ENCODE measurements around the gene ICOS.
A peak's percentile ranks its signal among the peaks of the same experiment; 100 is the strongest.

ICOS gene

GRCh38 chr2:203936535-203936934 lies at the start of gene ICOS:
Gene ICOS, plus strand, starts transcription at chr2:203936763. Its CDS starts 52 bp downstream, at chr2:203936815.
- DNase-seq = no peak

- DNase-seq = no peak
Observed at GRCh38 chr2:203887677-203888076, 48.9 kb upstream of the ICOS start.

GRCh38 chr2:203889542-203889941 lies 47.0 kb upstream of the ICOS start:
- no peak for DNase-seq

GRCh38 chr2:203889944-203890343 lies 46.6 kb upstream of the ICOS start:
- no peak for DNase-seq

- DNase-seq = no peak
Observed at GRCh38 chr2:203890733-203891132, 45.8 kb upstream of the ICOS start.

GRCh38 chr2:203891474-203891873 lies 45.1 kb upstream of the ICOS start:
- DNase-seq = no peak

GRCh38 chr2:203892207-203892606 lies 44.4 kb upstream of the ICOS start:
- DNase-seq = no peak

GRCh38 chr2:203893401-203893800 lies 43.2 kb upstream of the ICOS start:
- no peak for DNase-seq

GRCh38 chr2:203893840-203894239 lies 42.7 kb upstream of the ICOS start:
- no peak for DNase-seq

- DNase-seq = no peak
Observed at GRCh38 chr2:203894262-203894661, 42.3 kb upstream of the ICOS start.

- DNase-seq = no peak
Observed at GRCh38 chr2:203897544-203897943, 39.0 kb upstream of the ICOS start.

- DNase-seq = no peak
Observed at GRCh38 chr2:203898657-203899056, 37.9 kb upstream of the ICOS start.

- no peak for DNase-seq
Observed at GRCh38 chr2:203900253-203900652, 36.3 kb upstream of the ICOS start.

GRCh38 chr2:203904022-203904421 lies 32.5 kb upstream of the ICOS start:
- no peak for DNase-seq

- no peak for DNase-seq
Observed at GRCh38 chr2:203905656-203906055, 30.9 kb upstream of the ICOS start.

GRCh38 chr2:203908066-203908796 lies 28.3 kb upstream of the ICOS start:
- no peak for DNase-seq

- DNase-seq = no peak
Observed at GRCh38 chr2:203908797-203909185, 27.8 kb upstream of the ICOS start.

GRCh38 chr2:203909261-203909967 lies 27.1 kb upstream of the ICOS start:
- peak in 1 of 2 experiments; percentile 20 for DNase-seq

GRCh38 chr2:203909974-203910373 lies 26.6 kb upstream of the ICOS start:
- DNase-seq = no peak

- no peak for DNase-seq
Observed at GRCh38 chr2:203913947-203914346, 22.6 kb upstream of the ICOS start.

GRCh38 chr2:203914546-203915182 lies 21.9 kb upstream of the ICOS start:
- no peak for DNase-seq

GRCh38 chr2:203915256-203915655 lies 21.3 kb upstream of the ICOS start:
- DNase-seq = no peak

- no peak for DNase-seq
Observed at GRCh38 chr2:203916756-203917155, 19.8 kb upstream of the ICOS start.

GRCh38 chr2:203918264-203918663 lies 18.3 kb upstream of the ICOS start:
- DNase-seq = no peak

Measured in SW 1271 (cell line).